GM21529 (cell line): ENCODE measurements around the gene GAREM1.
A peak's percentile ranks its signal among the peaks of the same experiment; 100 is the strongest.
"Not testable (repeated sequence)": the region's sequence is repeated elsewhere in the genome, so short reads cannot be mapped to it uniquely, and the experiment has no call there.

Experiments used
- ATAC-seq: cut with Tn5 transposase; IDR thresholded peaks from one replicate; pipeline ENCODE4 v1.9.1; 2021; ENCODE audit not compliant: unreplicated experiment

The GAREM1 gene

GRCh38 chr18:32297579-32298170 lies 173.0 kb downstream of the GAREM1 start:
- ATAC-seq: no peak

GRCh38 chr18:32296851-32297250 lies 173.8 kb downstream of the GAREM1 start:
- ATAC-seq: no peak

DNA sequence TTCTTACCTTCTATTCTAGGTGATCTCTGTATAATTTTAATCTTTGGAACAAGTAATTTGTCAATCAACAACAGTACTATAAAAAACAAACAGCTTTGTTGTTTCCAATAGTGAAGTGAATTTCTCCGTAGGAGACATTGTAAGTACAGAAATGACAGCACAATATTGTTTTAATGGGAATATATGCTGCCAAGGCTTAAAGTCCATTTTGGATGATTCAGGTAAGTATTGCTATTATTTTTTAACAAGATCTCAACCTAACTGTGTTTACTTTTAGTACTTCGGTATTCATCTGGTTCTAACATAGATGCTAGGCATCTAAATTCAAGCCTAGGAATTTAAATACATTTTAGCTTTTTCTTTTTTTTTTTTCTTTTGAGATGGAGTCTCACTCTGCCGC lies 175.1 kb downstream of the GAREM1 start:
- no peak for ATAC-seq

- ATAC-seq: no peak
Measured at GRCh38 chr18:32293107-32293506, 177.6 kb downstream of the GAREM1 start.

- ATAC-seq: not testable (repeated sequence)
Measured at GRCh38 chr18:32291623-32292022, 179.1 kb downstream of the GAREM1 start.

- no peak for ATAC-seq
Measured at GRCh38 chr18:32290810-32291209, 179.9 kb downstream of the GAREM1 start.

DNA sequence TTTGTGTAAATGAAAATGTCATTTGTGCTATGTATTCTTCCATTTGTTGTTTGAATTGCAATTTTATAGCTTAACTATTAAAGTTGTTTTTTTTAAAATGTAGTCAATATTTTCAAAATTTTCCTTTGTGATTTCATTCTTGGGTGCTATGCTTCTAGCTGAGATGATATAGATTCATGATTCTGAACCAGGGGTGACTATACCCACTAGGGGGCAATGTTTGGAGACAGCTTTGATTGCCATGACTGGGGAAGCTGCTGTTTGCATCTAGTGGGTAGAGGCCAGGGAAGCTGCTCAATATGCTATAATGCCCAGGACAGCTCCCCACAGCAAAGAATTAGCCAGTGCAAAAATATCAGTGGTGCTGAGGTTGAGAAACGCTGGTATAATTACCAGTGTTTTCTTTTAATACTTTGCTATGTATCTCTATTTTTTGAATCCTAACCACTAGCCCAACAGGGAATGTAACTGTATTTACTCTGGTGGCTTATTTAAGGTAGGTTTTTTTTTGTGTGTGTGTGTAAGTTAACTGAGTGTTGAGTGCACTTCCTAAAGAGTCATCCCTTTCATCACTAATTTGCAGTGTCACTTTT lies 181.1 kb downstream of the GAREM1 start:
- ATAC-seq: peak; percentile 88

DNA sequence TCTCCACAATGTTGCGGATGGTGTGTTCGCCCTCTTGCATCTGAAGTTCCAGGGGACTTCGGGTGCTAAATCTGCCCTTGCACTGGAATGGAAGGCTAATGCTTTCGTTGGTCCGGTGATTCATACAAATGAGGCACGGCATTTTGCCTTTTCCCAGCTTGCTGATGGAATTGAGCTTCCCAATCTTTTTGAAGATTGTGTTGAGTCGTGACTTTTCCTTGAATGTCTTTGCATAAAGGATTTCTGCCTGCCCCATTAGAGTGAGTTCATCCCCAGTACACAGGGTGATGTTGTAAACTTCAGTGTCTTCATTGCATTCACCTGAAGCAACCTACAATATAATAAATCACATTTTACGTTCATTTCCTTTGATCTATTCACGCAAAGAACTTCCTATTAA lies 182.8 kb downstream of the GAREM1 start:
- no peak for ATAC-seq

DNA sequence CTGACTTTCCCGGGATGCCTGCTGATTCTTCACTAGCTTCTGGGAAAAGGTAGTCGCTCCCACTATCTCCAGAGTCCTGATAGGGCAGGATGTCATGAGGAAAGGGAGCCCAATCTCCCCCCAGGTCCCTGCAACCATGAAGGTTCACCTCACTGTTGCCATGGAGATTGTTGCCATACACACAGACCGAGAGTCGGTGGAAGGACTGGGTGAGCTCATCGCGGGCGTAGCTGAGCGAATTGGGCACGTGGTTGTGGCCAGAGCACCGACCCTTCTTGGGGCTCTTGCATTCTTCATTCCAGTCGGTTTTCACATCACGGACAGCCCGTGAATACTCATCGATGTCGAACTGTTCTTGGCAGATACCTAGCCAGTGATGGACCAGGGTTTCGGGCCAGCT lies 183.4 kb downstream of the GAREM1 start:
- ATAC-seq: no peak

DNA sequence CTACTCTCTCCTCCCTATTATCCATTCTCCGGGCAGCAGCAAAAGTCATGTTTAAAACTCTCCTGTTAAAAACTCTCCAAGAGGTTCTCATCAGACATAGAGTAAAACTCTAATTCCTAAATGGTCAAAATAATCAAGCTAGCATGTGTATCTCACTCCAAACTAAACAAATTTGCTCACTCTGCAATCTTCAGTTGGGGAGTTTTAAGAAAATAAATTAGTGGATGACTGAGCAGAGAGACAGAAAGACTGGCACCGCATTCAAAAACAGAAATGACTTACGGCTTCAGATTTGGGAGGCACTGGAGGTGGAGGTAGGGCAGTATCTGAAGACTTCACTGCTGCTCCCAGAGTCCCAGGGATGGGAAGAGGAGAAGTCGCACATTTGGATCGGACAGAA lies 183.9 kb downstream of the GAREM1 start:
- ATAC-seq: no peak

DNA sequence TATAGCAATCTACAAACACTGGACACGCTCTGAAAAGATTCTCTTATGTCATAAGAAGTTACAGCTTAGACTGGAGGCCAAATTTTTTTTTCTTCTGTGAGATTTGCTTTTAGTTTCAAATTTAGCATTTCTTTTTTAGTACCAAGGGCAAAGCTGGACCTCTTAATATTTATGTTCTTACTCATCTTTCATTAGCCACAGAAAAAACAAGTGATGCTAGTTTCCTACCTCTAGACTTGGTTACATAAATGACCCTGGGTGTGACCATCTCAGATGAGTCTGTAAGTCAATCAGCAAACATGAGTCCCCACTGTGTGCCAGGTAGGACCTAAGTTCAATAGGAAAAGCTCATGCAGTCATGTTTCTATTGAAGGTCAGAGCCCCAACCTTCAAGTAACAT lies 186.4 kb downstream of the GAREM1 start:
- no peak for ATAC-seq

- no peak for ATAC-seq
Measured at GRCh38 chr18:32280911-32281310, 189.8 kb downstream of the GAREM1 start.

GRCh38 chr18:32280188-32280783 lies 190.4 kb downstream of the GAREM1 start:
- ATAC-seq: no peak

GRCh38 chr18:32278177-32278799 lies 192.4 kb downstream of the GAREM1 start:
- no peak for ATAC-seq

- no peak for ATAC-seq
Measured at GRCh38 chr18:32277549-32277948, 193.1 kb downstream of the GAREM1 start.

- no peak for ATAC-seq
Measured at GRCh38 chr18:32276906-32277305, 193.8 kb downstream of the GAREM1 start.

GRCh38 chr18:32276256-32276655 lies 194.4 kb downstream of the GAREM1 start:
- no peak for ATAC-seq

DNA sequence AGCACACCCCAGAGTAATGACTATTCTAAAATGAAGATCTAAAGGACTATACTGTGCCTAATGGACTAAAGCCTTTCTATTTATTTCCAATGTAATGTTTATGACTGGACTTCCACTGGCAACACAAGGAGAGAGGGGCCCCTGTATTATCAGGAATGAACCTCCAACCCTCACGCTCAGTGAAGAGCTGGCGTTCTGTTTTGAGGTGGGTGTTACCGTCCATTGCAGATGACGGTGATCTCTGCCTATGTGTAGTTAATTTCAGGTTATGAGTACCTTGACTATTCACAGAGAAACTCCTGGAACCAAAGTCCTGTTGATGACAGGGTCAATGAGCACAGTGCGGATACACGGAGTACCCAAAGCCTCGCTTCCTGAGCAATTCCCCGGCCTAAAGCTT lies 195.5 kb downstream of the GAREM1 start:
- ATAC-seq: no peak

DNA sequence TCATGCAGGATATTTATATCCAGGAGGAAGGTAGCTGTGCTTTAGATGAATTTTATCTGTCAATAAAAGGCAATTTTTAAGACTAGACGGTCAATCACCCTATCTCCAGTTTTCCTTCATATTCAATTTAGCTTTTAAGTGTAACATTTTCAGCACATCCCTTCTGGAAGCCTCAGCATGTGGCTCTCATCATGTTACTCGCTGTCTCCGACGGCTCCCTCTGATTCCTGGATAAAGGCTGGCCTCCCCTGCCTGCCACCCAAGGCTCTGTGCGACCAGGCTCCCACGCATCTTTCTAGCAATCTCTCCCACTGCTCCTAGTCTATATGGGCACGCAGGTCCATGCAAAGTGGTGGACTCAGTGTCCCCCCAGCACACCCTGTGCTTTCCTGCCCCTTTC lies 196.4 kb downstream of the GAREM1 start:
- no peak for ATAC-seq

DNA sequence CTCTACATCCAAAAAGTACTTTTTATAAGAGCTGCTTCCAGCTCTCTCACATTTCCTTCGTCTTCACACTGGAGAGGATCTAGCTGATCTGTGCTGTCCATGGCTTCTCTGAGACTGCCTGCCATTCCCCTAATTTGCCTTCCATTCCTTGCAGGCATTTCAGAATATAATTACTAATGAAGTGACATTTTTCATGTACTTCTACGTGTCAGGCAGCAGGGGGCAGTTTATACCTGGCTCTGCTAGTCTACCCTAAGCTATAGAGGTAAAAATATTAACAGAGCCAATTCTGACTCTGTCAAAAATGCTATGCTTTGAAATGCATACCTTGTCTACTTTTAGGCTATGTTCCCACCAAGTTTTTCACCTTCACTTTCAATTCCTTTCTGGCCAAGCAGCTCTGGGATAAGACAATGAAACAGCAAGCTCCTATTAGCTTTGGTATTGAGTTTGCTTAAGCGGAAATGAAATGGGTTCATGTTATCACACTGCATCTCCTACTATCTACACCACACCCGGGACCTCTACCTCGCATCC lies 198.9 kb downstream of the GAREM1 start:
- no peak for ATAC-seq

- no peak for ATAC-seq
Measured at GRCh38 chr18:32270341-32270740, 200.3 kb downstream of the GAREM1 start.

- no peak for ATAC-seq
Measured at GRCh38 chr18:32267463-32267862, 203.2 kb downstream of the GAREM1 start.
